RWPE1 (cell line): ENCODE results near the gene CREBZF.
"Not testable (repeated sequence)": the region's sequence is repeated elsewhere in the genome, so short reads cannot be mapped to it uniquely, and the experiment has no call there.

Experiments used
- CTCF ChIA-PET: fragments of 350-600 bp; sonication (Branson Sonifier 250); formaldehyde crosslinking; extraction: SDS; loops from one replicate; lab custom pipeline; 2021; lab: Yijun Ruan, JAX
- POLR2A ChIA-PET: fragments of 400-600 bp; formaldehyde crosslinking; extraction: SDS; loops from one replicate; lab custom pipeline; 2020; ENCODE audit warnings: antibody characterized with exemption; ENCODE audit not compliant: low non-redundant PET; lab: Yijun Ruan, JAX
- DNase-seq: peaks from one replicate; pipeline ENCODE4 v3.0.0; 2012; ENCODE audit warnings: low spot score
- H3K27ac ChIP-seq: fragments of 450-650 bp; 2 replicates; pipeline ENCODE4 v1.5.1; 2017
- TF ChIP-seq, protein P1 (sequence below): fragments of 450-650 bp; conservative IDR thresholded peaks from 2 replicates; pipeline ENCODE4 v1.5.1; 2017; ENCODE audit warnings: low read depth, mild to moderate bottlenecking

CREBZF gene

DNA sequence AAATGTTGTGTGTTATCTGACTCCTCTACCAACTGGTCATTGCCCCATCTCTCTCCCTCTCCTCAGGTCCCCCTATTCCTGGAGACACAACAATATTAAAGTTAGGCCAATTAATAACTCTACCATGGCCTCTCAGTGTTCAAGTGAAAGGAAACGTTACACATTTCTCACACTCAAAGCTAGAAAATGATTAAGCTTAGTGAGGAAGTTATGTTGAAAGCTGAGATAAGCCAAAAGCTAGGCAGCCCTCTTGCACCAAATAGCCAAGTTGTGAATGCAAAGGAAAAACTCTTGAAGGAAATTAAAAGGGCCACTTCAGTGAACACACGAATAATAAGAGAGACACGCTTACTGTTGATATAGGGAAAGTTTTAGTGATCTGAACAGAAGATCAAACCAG is 44.7 kb downstream of the CREBZF start:
- DNase-seq, result no peak
- TF ChIP-seq, protein P1, sequence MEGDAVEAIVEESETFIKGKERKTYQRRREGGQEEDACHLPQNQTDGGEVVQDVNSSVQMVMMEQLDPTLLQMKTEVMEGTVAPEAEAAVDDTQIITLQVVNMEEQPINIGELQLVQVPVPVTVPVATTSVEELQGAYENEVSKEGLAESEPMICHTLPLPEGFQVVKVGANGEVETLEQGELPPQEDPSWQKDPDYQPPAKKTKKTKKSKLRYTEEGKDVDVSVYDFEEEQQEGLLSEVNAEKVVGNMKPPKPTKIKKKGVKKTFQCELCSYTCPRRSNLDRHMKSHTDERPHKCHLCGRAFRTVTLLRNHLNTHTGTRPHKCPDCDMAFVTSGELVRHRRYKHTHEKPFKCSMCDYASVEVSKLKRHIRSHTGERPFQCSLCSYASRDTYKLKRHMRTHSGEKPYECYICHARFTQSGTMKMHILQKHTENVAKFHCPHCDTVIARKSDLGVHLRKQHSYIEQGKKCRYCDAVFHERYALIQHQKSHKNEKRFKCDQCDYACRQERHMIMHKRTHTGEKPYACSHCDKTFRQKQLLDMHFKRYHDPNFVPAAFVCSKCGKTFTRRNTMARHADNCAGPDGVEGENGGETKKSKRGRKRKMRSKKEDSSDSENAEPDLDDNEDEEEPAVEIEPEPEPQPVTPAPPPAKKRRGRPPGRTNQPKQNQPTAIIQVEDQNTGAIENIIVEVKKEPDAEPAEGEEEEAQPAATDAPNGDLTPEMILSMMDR, result no peak
- POLR2A ChIA-PET, result no interaction called here
- H3K27ac ChIP-seq, result no peak overlapping the region
- CTCF ChIA-PET, result no interaction called here

DNA sequence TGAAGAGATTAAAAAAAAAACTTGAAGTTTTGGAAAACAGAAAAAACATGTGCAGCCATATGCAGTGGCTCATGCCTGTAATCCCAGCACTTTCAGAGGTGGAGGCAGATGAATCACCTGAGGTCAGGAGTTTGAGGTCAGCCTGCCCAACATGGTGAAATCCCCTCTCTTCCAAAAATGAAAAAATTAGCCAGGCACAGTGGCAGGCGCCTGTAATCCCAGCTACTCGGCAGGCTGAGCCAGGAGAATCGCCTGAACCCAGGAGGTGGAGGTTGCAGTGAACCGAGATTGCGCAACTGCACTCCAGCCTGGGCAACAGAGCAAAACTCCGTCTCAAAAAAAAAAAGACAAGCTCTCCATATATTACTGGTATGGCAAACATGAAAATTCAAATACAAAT is 45.4 kb downstream of the CREBZF start:
- no peak overlapping the region for H3K27ac ChIP-seq
- DNase-seq, result no peak
- ChIA-PET CTCF (interaction anchor here (0.6 kb wide), 1 partner anchor 373 kb away, joined by 3 read pairs; no protein-coding TSS in a partner anchor), POLR2A (no interaction called here)
- TF ChIP-seq, protein P1, result no peak

DNA sequence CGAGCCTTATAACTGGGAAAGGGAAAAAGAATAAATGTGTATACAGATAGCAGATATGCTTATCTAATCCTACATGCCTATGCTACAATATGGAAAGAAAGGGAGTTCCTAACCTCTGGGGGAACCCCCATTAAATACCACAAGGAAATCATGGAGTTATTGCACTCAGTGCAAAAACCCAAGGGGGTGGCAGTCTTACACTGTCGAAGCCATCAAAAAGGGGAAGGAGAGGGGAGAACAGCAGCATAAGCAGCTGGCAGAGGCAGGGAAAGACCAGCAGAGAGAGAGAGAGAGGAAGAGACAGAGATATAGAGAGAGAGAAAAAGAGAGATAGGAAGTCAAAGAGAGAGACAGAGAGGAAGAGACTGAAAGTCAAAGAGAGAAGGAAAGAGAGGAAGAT is 53.3 kb downstream of the CREBZF start:
- DNase-seq, H3K27ac ChIP-seq, POLR2A ChIA-PET: not testable (repeated sequence)

More for the DNA sequence above, 53.3 kb downstream of the CREBZF start:
- CTCF ChIA-PET, result not testable (repeated sequence)
